Keratinocyte (primary cell): ENCODE results near the gene CCDC157.

ENCODE experiments used
- CTCF ChIP-seq, 3 experiments: IDR thresholded peaks in 1 of 3; conservative IDR thresholded peaks in 1 of 3; optimal IDR thresholded peaks in 1 of 3; 2 replicates in 2 of 3; 3 replicates in 1 of 3; pipeline versions ENCODE3 to v1.5.1; 2011; ENCODE audit warnings: low read length in 3 of 3, mild to moderate bottlenecking in 3 of 3, moderate library complexity in 2 of 3, control low read depth in 1 of 3, inconsistent platforms in 1 of 3; ENCODE audit not compliant: insufficient read depth in 2 of 3; ENCODE audit errors: extremely low read depth in 1 of 3
- EZH2 ChIP-seq: IDR thresholded peaks from one replicate; pipeline ENCODE4 v1.6.1; 2012; ENCODE audit warnings: inconsistent platforms, mild to moderate bottlenecking, low read length, moderate library complexity

- TF ChIP-seq CTCF (optimal IDR thresholded peaks at IDR 0.05 in 1 of 3, IDR thresholded peaks at IDR 0.05 in 1 of 3, conservative IDR thresholded peaks at IDR 0.05 in 1 of 3; ENCODE audit: extremely low read depth in 1 of 3, insufficient read depth in 2 of 3, low read length in 3 of 3), result no peak
- TF ChIP-seq EZH2, result no peak
Measured at GRCh38 chr22:30371981-30372380, 15.2 kb downstream of the CCDC157 start.
